ENCODE measurements around the gene PGA3.
"Not testable (repeated sequence)": the region's sequence is repeated elsewhere in the genome, so short reads cannot be mapped to it uniquely, and the experiment has no call there.

The PGA3 gene

GRCh38 chr11:61171907-61172306 lies 31.4 kb upstream of the PGA3 start:
- no peak for DNase-seq (ENCODE audit: low read depth)

- DNase-seq (ENCODE audit: low read depth), result no peak
These were observed 31.0 kb upstream of the PGA3 start for GRCh38 chr11:61172356-61172755.

GRCh38 chr11:61172888-61173287 lies 30.4 kb upstream of the PGA3 start:
- DNase-seq (ENCODE audit: low read depth), result no peak

GRCh38 chr11:61173456-61173855 lies 29.9 kb upstream of the PGA3 start:
- DNase-seq (ENCODE audit: low read depth), result no peak

GRCh38 chr11:61174273-61174672 lies 29.0 kb upstream of the PGA3 start:
- no peak for DNase-seq (ENCODE audit: low read depth)

GRCh38 chr11:61174949-61175348 lies 28.4 kb upstream of the PGA3 start:
- DNase-seq (ENCODE audit: low read depth), result no peak

- DNase-seq (ENCODE audit: low read depth), result no peak
These were observed 26.9 kb upstream of the PGA3 start for GRCh38 chr11:61176446-61176845.

GRCh38 chr11:61180205-61180604 lies 23.1 kb upstream of the PGA3 start:
- DNase-seq (ENCODE audit: low read depth), result not testable (repeated sequence)

- no peak for DNase-seq (ENCODE audit: low read depth)
These were observed 21.8 kb upstream of the PGA3 start for GRCh38 chr11:61181489-61181888.

- DNase-seq (ENCODE audit: low read depth), result no peak
These were observed 19.7 kb upstream of the PGA3 start for GRCh38 chr11:61183645-61184044.

- DNase-seq (ENCODE audit: low read depth), result no peak
These were observed 16.8 kb upstream of the PGA3 start for GRCh38 chr11:61186504-61186903.

- DNase-seq (ENCODE audit: low read depth), result peak; percentile 76
These were observed 15.7 kb upstream of the PGA3 start for GRCh38 chr11:61187505-61188130.

- no peak for DNase-seq (ENCODE audit: low read depth)
These were observed 13.4 kb upstream of the PGA3 start for GRCh38 chr11:61189933-61190332.

- DNase-seq (ENCODE audit: low read depth), result no peak
These were observed 9.7 kb upstream of the PGA3 start for GRCh38 chr11:61193596-61193995.

GRCh38 chr11:61194169-61194671 lies 9.1 kb upstream of the PGA3 start:
- DNase-seq (ENCODE audit: low read depth), result no peak

GRCh38 chr11:61194981-61195695 lies 8.2 kb upstream of the PGA3 start:
- DNase-seq (ENCODE audit: low read depth), result no peak

- DNase-seq (ENCODE audit: low read depth), result no peak
These were observed 7.6 kb upstream of the PGA3 start for GRCh38 chr11:61195719-61196118.

GRCh38 chr11:61198361-61198760 lies 5.0 kb upstream of the PGA3 start:
- DNase-seq (ENCODE audit: low read depth), result no peak

- no peak for DNase-seq (ENCODE audit: low read depth)
These were observed 4.3 kb upstream of the PGA3 start for GRCh38 chr11:61198948-61199523.

- no peak for DNase-seq (ENCODE audit: low read depth)
These were observed 1.8 kb upstream of the PGA3 start for GRCh38 chr11:61201476-61201875.

GRCh38 chr11:61203873-61204272 lies 558 bp downstream of the PGA3 start:
- DNase-seq (ENCODE audit: low read depth), result not testable (repeated sequence)

- not testable (repeated sequence) for DNase-seq (ENCODE audit: low read depth)
These were observed 1.3 kb downstream of the PGA3 start for GRCh38 chr11:61204502-61205059.
